Activated T-cell treated with anti-CD3 and anti-CD28 coated beads, Interleukin-2, amount 50 U/mL, for 48 hours (primary cell): ENCODE measurements around the gene ASXL1.

ENCODE experiments used
- DNase-seq, 2 experiments: peaks; one replicate each; pipeline ENCODE4 v3.0.0-alpha.2; 2020

Gene ASXL1

DNA sequence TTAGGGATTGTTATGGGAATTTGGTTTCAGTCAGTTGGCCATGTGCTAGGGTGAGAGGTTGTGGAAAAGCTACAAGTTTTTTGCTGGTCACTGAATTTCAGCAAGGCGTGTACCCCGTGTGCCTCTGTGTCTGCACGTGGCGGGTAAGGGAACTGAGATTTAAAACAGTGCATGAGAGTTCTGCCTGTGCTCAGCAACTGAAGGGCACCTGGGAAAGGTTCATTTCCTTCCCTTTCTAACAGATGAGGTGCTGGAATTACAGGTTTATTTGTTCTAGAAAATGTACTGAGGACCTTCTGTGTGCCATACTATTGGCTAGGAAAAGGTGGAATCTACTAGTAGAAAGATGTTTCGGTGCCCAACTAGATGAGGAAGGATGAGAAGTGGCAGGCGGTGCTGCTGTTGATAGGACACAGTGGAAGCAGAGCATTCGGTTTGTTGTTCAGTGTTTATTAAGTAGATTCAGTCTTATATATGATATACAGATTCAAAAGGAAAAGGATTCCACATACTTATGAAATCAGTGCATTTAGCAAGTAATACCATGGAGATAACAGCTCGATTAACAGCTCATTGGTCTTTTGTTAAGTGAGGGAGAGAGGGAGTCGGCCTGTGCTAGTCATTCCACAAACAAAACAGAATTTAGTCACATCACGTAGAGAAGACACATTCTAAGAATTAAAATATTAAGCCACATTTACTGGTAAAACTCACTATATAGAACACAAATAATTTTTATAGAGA lies 84.7 kb downstream of the ASXL1 start:
- DNase-seq = no peak

DNA sequence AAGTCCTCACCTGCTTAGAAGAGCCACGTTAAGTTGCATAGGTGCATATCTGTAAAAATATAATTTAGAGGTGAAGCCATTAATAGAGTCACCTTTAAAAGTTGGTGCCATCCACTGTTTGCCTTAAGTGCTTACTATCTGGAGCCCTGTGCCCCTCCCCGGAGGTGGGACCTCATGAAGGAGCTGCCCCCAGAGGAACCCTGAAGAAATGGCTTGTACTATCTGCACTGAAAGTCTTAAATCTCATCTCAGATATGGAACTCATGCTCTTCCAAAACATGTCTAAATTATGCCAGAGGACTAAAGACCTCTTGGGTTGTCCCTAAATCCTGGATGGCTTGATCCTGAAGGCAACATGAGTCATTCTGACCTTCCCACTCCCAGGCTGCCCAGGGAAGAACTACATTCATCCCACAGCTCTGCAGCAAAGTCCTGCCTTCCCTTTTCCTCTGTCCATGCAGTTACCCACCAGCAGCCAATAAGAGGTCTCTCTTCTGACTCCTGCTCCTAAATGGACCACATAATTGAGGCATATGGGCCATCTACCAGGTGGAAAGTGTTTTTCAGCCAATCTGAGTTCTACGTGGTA lies 85.3 kb downstream of the ASXL1 start:
- DNase-seq = peak in 1 of 2 experiments; percentile 20

DNA sequence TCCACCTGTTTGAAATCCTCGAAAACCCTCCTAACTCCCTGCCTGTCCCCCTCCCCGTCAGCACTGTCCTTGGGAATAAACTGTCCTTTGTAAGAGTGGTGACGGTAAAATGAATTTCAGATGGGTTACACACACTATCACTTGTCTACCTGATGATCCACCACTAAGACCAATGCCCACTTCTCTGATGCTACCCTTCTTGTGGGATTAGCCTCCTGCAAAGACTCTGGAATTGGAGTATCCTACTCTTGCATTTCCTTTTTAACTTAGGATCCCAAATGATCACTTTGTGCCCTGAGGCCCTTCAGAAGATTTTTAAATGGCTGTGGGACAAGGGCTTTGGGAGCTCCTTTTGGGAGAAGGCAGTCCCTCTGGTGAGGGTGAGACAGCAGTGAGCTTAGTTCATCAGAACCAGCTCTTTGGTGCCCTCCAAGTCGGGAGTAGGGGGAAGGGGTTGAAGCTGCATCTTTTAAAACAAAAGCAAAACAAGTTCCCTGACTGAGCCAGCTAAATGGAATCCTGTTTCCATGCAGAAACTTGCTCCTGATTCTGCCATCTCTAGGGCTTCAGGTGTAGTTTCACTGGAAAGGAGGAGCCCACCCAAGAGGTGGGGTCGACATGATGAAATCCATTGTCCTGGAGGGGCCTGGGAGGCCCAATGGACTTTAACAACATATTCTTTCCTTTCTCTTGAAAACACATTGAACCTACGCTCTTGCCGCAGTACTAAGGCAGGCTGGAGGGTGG lies 86.5 kb downstream of the ASXL1 start:
- peak in 1 of 2 experiments; percentile 13 for DNase-seq

DNA sequence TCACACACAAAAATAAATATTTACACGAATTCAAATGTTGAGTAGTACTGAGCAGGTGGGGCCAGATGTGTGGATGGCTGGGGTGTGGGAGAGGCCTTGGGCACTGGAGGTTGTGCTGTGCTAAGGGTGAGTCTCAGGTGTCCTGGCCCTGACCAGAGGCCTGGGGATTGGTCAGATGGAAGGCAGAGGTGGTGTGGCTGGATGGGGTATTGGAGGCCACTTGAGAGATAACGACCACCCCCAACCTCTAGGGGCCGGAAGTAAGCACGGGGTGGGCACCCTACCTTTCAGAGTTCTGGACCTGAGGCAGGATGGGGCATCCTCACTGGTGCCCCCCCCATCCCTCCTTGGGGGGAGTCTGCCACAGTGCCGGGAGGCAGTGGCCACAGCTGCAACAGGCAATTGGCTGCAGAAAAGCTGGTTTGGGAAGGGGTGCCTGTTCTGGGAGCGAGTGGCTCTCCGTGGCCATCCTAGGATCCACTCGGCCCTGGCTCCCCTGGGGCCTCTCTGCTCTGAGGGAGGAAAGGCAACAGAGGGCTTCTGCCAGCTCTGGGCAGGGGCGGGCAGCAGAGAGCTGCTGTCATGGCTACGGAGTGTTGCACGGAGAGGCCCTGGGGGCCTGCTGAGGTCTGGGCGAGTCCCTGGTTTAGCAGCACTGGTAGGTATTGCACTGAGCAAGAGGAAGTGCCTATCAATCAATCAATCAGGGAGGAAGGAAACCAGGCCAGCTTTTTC lies 87.6 kb downstream of the ASXL1 start:
- no peak for DNase-seq

DNA sequence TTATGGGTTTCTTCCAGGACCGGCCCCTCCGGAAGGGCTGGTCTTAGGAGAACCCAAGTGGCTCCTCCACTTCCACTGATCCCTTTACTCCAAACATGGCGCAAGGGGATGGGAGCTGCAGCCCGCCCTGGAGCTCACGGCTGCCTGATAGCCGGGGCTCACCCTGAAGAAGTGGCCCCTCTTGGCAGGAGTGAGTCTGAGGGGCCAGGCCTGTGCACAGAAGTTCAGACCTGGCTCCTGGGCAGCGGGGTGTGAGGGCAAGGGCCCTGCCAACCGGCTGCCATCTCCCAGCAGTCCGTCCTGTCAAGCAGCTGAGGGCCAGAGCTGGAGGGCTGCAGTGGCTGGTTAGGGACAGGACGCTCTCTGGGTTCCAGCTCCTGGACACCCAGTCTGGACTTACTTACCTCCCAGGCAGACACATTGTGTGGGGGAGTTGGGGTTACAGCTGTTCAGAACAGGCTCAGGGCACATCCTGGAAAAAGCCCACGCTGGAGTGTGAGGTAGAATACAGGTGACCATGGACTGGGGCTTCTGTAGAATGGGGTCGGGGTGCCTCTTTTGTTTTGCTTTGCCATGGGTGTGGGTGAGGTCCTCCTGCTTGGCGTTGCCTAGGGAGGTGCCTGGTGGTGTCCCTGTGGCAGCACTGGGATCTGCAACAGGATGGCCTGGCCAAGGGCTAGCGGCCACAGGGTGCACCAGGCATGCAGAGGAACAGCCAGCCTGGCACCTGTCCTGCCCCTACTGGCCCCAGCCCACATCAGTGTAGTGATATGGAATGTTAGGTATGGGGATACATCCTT lies 88.4 kb downstream of the ASXL1 start:
- no peak for DNase-seq

DNA sequence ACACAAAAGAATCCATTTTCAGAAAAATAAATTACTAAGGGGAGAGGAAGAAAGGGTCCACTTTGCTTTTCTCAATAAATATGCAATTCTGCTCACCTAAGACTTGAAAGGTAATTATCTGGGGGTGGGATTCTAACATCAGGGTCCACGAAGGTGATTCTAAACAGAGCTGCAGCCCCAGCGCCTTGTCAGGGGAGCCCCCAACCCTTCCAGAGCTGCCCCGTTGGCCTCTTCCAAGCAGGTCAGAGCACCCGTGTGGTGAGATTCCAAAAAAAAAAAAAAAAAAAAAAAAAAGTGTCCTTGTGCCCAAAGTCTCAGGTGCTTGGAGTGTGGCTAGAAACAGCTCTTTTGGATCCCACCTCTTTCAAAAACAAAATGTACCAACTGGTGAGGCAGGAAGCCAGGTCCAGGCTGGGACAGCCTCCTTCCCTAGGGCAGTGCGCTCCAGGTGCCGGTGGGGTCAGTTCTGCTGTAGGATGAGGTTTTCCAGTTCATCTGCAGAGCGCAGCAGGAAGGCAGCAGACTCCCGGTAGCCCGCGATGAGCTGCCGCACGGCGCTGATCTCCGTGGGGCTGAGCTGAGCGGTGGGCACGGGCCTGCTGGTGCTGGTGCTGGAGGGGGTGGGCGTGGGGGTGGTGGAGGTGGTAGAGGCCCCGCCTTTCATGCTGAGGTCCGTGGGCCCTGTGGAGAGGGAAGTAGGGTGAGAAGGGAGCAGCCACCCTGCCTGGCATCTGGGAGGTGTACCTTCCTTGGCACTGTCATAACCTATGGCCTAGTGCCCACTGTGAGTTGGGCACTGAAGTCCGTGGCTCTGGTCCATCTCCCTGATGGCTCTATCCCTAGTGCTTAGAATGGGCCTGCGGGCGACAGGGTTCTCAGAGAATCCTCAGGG lies 89.3 kb downstream of the ASXL1 start:
- no peak for DNase-seq

DNA sequence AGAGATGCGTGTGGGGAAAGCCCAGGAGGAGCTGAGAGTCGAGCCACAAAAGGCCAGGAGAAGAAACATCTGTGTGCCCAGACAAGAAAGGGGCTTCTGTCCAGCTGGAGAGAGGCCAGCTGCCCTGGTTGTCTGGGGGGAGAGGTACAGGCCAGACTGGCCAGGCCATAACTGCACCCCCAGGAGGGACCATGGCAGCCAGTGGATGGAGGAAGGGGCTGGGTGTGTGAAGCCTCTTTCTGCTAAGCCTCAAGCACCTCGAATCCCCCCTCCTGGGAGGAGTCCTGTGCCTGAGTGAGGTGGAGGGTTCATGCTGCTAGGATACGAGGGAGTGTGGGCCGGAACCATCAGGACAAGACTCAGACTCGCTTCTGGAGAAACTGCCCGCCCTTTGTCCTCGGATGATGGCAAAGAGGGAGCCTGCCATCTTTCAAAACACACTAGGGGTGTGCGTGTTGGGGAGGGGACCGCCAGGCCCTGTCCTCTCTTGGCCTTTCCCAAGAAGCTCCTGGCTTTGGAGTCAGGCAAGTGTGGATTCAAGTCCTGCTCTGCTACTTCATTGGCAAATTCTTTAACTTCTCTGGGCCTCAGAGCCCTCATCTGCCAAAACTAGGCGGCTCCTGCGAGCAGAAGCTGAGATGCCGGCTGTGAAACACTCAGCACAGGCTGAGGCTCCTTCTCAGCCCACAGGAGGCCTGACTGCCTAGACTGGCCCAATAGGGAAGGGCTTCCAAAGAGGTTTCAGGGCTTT lies 90.3 kb downstream of the ASXL1 start:
- no peak for DNase-seq

DNA sequence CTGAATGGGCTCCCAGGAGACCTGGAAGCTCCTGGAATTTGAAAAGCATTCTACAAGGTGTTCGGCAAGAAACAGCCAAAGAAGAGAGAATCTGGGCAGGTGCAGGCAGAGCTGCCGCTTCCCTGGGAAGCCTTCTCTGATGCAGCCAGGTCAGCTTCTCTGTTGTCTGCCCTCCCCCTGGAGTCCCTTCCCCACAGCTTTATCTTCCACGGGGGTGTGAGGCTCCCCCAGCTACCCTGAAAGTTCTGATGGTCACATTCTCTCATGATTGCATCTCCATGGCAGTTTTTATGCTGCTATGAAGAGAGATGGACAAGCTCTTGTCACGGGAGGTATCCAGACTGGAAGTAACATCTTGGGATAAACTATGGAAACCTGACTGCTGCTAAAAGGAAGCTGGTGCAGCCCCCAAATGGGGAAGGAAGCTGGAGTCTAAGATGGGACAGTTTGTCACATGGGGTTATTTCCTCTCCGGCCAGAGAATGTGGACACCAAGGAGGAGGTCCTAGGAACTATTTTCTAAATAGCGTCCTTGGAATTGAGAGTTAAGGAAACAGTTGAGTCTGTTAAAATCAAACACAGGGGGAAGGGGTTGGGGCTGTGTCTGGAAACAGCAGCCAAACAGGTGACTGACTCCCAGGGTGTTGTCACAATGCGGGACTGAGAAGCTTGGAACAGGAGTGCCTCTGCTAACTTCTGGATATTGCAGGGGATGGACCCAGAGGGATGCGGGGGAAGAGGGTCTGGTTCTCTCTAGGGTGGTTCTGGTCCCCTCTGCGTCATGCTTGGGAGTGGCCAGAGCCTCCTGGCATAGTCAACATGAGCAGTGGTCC lies 91.1 kb downstream of the ASXL1 start:
- DNase-seq = no peak

DNA sequence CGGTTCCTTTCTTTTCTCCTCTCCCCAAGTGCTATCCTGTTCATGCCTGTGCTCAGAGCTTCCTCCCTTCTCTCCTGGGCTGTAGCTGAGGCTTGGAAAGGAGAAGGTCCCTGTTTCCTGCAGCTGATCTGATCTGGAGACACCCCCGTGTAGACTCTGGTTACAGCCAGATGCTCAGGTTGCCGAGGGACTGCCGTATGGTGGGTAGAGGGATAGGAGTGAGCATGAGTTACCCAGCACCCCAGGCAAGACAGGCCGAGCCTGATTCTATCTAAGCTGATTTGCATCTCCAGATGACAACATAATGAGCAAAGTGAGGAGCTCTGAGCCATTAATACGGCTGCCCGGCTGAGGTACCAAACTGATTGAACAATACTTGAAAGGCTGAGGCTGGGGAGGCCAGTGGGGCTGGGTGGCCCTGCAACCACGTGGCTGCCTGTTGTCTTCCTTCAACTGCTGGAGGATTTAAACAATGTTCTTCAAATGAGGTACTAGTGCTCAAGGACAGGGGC lies 91.8 kb downstream of the ASXL1 start:
- no peak for DNase-seq

DNA sequence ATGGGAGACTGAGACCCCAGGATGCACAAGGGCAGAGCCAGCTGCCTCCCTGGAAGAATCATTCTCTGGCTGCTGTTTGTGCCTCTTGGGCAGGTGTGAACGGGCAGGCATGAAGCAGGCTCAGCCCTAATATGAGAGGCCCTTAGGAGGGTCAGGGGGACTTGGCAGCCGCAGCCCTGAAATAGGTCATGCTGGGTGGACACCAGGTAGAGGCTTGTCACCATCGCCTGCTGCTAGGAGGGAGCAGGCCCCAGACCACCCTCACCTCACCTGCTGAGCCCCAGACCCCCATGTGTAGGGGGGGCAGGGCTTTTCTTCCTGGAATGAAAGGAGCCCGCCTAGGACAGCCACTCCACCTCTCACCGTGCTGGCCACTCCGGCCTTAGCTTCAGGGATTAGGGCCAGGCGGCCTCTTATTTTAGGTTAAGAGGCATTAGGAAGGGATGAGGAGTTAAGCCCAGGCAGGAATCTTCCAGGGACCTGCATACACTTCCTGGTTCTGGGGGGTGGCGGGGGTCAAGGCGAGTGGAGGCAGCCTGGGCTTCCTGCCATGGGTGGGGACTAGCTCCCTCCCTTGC lies 92.4 kb downstream of the ASXL1 start:
- DNase-seq = no peak

DNA sequence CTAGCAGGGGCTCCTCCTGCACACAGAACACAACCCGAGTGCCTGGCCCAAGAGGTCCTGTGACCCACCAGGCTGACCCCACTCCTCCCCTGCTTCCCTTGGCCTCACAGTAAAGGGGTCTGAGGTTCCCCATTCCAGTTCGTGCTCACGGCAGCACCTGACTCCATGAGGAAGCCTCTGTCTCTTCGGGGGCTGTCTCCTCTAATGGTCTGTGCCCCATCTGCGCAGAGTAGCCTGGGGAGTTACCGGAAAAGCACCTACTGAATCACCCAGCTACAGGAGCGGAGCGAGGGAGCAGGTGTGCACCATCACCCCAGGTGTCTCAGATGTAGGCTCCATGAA lies 93.2 kb downstream of the ASXL1 start:
- DNase-seq = no peak

DNA sequence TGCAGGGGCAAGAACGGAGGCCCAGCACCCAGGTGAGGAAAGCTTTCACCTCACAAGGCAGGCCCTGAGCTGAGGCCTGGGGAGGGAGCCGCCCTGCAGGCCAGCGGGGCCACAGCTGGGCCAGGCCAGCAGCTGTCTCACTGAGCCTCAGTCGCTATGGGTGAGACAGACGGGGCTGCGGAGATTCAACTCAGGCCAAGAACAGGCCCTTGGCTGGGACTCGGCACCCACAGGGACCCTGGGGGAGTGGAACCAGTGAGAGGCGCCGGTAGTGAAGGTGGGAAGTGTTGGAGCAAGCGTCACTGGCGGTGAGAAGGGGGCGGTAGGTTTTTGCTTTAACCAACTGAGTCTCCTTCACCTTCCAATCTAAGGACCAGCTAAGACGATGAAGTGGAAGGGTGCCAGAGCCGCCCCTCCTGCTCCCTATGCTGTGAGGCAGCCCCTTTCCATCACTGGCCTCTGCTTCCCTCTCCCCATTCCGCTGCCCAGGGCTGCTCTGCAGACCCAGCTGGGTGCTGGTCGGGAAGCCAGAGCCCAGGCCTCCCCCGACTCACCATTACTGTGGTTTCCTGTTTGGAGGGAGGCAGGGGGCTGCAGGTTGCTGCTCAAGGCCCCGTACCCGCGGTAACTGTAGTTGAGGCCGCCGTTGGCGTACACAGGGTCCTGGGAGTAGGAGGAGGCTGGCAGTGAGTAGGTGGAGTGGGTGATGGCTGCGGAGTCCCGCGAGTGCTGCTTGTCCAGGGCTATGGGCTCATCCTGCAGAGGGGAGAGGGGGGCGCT lies 93.7 kb downstream of the ASXL1 start:
- DNase-seq = no peak

DNA sequence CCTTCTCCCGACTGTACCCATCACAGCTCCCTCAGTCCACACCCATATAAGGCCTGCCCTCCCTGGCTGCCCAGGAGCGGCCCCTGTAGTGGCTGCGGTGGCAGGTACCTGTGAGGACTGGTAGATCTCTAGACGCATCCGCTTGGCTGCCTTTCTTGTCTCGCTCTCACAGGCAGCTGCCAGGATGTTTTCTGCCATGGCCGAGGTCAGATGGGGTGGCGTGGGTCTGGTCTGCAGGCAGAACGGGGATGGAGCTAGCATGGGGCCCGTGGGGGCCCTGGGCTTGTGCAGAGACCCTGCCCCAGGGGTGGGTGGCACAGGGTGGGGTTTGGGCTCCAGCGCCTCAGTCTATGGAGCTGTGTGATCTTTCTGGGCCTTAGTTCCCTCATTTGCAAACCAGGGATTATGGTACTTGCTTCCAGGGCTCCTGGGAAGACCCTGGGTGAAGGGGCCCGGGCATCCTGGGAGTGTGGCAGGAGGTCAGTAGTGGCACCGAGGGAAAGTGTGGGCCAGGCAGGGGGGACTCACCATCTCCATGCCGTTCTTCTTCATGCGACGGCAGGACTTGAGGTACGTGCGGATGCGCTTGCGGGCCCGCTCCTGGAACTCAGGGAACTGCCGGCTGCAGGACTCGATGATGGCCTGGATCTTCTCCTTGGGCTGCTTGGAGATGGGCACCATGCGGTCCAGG lies 94.8 kb downstream of the ASXL1 start:
- DNase-seq = no peak

DNA sequence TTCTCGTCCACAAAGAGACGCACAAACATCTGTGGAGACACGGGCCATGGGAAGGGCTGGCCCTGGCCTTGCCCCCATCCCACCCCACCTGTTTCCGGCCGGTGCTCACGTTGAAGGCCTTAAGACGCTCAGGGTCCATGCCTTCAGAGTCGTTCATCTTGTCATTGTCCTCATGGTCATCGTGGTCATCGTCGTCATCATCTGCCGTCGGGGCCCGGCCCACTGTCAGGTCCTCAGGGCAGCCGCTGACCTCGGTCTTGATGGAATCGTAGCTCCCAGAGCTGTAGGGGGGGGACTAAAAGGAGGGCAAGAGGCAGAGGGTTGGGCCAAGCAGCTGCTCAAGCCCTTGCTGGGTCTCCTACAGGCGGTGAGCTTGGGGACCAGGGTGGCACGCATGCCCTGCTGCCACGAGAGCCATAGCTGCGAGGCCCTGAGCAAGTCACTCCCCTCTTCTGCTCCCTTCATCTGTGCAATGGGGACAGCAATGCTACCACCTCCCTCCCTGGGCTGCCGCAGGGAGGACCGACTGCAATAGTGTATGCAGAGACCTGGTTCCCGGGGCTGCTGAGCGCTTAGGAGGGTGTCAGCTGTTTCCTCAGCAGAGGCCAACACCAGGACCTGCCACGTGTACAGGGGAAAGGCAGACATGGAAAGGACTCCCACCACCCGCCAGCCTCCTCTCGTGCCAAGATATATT lies 95.5 kb downstream of the ASXL1 start:
- DNase-seq = no peak

DNA sequence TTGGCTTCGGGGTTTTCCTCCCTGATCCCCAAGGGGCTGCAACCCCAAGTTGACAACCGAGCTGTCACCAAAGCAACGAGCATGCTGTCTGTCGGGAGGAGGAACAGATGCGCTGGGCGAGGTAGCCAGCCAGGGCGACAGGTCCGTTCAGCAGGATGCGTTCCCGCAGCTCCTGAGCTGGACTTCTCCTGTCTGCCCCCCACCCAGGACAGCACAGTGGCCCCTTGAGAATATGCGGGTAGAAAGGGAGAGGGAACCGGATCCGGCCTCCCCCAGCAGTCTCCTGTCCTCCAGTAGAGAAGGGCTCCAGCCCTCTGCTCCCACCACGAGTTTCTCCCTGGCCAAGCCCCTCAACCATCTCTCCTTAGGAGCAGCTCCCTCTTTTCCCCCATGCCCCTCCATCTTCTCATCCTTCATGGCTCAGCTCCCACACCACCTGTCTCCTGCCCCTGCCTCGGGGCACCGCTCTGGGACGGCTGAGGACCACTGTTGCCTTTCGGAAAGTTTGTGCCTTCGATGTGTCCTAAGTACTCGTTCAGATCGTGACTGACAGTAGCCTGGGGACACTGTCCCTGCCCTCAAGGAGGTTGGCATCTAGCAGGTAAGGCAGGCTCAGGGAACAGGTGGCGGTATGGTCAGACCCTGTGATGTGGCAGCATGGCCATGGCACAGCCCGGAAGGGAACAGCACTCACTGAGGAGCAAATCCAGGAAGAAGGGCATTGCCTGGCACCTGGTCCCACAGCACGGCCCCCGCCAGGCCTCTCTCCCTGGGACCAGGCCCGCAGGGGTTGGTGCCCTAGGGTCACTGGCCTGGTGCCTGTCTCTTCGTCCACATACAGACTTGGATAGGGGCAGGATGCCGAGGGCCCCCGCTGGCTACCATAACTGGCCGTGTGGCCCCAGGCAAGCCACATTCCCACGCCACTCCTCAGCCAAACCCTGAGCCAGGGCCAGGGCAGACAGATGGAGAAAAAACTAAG lies 96.3 kb downstream of the ASXL1 start:
- no peak for DNase-seq
